ENCODE measurements around the gene TREML1.

- no peak for TF ChIP-seq CTCF (IDR thresholded peaks at IDR 0.05)
- TF ChIP-seq POLR2A (IDR thresholded peaks at IDR 0.05): no peak
These were observed 3.5 kb downstream of the TREML1 start for GRCh38 chr6:41150671-41151070.
